Activated CD8-positive, alpha-beta T cell treated with anti-CD3 and anti-CD28 coated beads for 36 hours (primary cell): Measurements from ENCODE around the gene CHST8. TPM values are rescaled to one million over a fixed set of nuclear protein-coding genes. Genes with fewer than 3 reads are reported as not detected.

Experiments used
- ATAC-seq: fragments of 200-7000 bp; cut with Tn5 transposase; one replicate; pipeline ENCODE4 v1.10.0; 2021; ENCODE audit warnings: mild to moderate bottlenecking, moderate library complexity
- CTCF ChIA-PET: fragments of 350-600 bp; sonication (Branson Sonifier 250); formaldehyde crosslinking; loops from one replicate; lab custom pipeline; 2021; ENCODE audit warnings: antibody characterized with exemption; lab: Charles Lee
- POLR2A ChIA-PET: fragments of 350-600 bp; sonication (Branson Sonifier 250); formaldehyde crosslinking; loops from one replicate; lab custom pipeline; 2021; ENCODE audit warnings: antibody characterized with exemption; lab: Charles Lee
- DNase-seq: peaks from one replicate; pipeline ENCODE4 v3.0.0-alpha.2; 2020
- H3K27ac Mint-ChIP-seq: one replicate; pipeline ENCODE4 v1.8.0; 2021; ENCODE audit warnings: mild to moderate bottlenecking, mixed read lengths
- H3K27me3 Mint-ChIP-seq: one replicate; pipeline ENCODE4 v1.8.0; 2021; ENCODE audit warnings: mixed read lengths
- H3K36me3 Mint-ChIP-seq: one replicate; pipeline ENCODE4 v1.8.0; 2021; ENCODE audit warnings: low read depth, mixed read lengths
- H3K4me1 Mint-ChIP-seq: one replicate; pipeline ENCODE4 v1.8.0; 2021; ENCODE audit warnings: low read depth, mixed read lengths
- H3K4me3 Mint-ChIP-seq: one replicate; pipeline ENCODE4 v1.8.0; 2021; ENCODE audit warnings: mild to moderate bottlenecking, moderate library complexity, mixed read lengths
- H3K9me3 Mint-ChIP-seq: one replicate; pipeline ENCODE4 v1.8.0; 2021; ENCODE audit warnings: mixed read lengths
- CTCF ChIP-seq: fragments of 200-600 bp; IDR thresholded peaks from one replicate; pipeline ENCODE4 v1.8.0; 2022; ENCODE audit warnings: antibody characterized with exemption, mild to moderate bottlenecking
- intact Hi-C: fragments of 100-400 bp; cut with micrococcal nuclease; formaldehyde crosslinking; loops from one replicate; pipeline ENCODE4 v1.10.0; 2022
- total RNA-seq, 2 experiments: library from RNA; stranded (reverse); gene quantifications; one replicate each; pipeline ENCODE4 v1.2.3, GENCODE V29; 2021

The CHST8 gene
- total RNA-seq, 2 experiments from 2014 or later, result not detected

- ATAC-seq, result no peak
- H3K4me3 Mint-ChIP-seq, result no peak overlapping the region
- H3K27me3 Mint-ChIP-seq, result no peaks in the 10 kb centered on the region
- H3K36me3 Mint-ChIP-seq, result no peaks in the 10 kb centered on the region
- H3K27ac Mint-ChIP-seq, result no peak overlapping the region
- ChIA-PET POLR2A (no interaction called here), CTCF (no interaction called here)
- H3K9me3 Mint-ChIP-seq, result no peaks in the 10 kb centered on the region
- no peak for DNase-seq
- no peaks in the 10 kb centered on the region for H3K4me1 Mint-ChIP-seq
- no peak for TF ChIP-seq CTCF
- intact Hi-C loops, result no loop called here
These were observed 131.2 kb downstream of the CHST8 start for GRCh38 chr19:33752945-33753344.

DNA sequence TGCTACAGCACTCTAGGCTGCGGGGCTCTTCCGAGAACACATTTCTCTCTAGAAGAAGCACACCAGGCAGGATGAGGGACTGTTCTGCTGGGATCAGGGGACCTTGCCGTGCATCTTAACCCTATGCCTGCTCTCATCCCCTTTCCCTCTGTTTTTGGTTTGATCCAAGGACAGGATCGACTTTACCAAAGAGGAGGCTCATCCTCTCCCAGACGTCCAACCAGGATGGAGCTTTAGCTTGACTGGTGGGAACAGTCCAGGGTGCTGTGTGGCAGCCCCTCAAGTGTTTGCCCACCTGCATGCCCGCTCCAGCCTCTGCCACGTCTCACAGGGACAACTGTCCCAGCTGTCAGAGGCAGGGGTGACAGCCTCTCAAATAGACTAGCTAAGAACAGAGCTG is 132.6 kb downstream of the CHST8 start:
- Mint-ChIP-seq H3K4me3 (no peak overlapping the region), H3K36me3 (no peaks in the 10 kb centered on the region), H3K4me1 (no peaks in the 10 kb centered on the region), H3K27me3 (no peaks in the 10 kb centered on the region), H3K27ac (no peak overlapping the region), H3K9me3 (no peaks in the 10 kb centered on the region)
- TF ChIP-seq CTCF, result no peak
- CTCF ChIA-PET, result interaction anchor here (2.4 kb wide), 1 partner anchor 23 kb away, joined by 10 read pairs; no protein-coding TSS in a partner anchor
- POLR2A ChIA-PET, result no interaction called here
- intact Hi-C loops, result no loop called here
- no peak for ATAC-seq
- DNase-seq, result no peak

GRCh38 chr19:33755099-33756035 is 133.6 kb downstream of the CHST8 start:
- Mint-ChIP-seq H3K4me1 (no peaks in the 10 kb centered on the region), H3K4me3 (no peak overlapping the region), H3K9me3 (no peaks in the 10 kb centered on the region), H3K27me3 (no peaks in the 10 kb centered on the region), H3K36me3 (no peaks in the 10 kb centered on the region), H3K27ac (no peak overlapping the region)
- intact Hi-C loops, result no loop called here
- TF ChIP-seq CTCF, result no peak
- ATAC-seq, result no peak
- ChIA-PET CTCF (interaction anchor here (2.4 kb wide), 1 partner anchor 22 kb away, joined by 10 read pairs; no protein-coding TSS in a partner anchor), POLR2A (no interaction called here)
- DNase-seq, result no peak

DNA sequence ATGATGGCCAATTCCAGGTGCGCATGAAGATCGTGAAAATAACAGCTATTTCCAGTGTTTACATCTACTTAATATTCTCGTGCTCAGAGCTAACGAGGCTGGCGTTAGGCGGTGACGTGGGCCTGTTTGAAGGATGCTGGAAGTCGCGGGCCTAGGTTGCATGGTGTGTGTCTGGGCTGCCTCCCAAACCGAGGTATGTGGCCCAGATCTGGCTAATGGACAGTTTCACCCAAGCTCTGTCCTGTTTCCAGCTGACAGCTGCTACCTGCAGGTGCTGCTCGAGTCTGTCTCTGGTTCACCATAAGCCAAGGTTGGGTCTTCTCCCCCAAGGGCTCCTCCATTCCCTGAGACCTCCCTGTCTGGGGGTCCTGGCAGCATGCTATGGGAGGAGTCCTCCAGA is 134.4 kb downstream of the CHST8 start:
- Mint-ChIP-seq H3K9me3 (no peaks in the 10 kb centered on the region), H3K27ac (no peak overlapping the region), H3K4me1 (no peaks in the 10 kb centered on the region), H3K36me3 (no peaks in the 10 kb centered on the region), H3K27me3 (no peaks in the 10 kb centered on the region), H3K4me3 (no peak overlapping the region)
- intact Hi-C loops, result no loop called here
- DNase-seq (no peak), ATAC-seq (no peak)
- CTCF ChIA-PET, result interaction anchor here (2.4 kb wide), 1 partner anchor 22 kb away, joined by 10 read pairs; no protein-coding TSS in a partner anchor
- POLR2A ChIA-PET, result no interaction called here
- TF ChIP-seq CTCF, result no peak

- Mint-ChIP-seq H3K4me3 (no peak overlapping the region), H3K27ac (no peak overlapping the region), H3K36me3 (no peaks in the 10 kb centered on the region), H3K27me3 (no peaks in the 10 kb centered on the region), H3K4me1 (no peaks in the 10 kb centered on the region), H3K9me3 (no peaks in the 10 kb centered on the region)
- ChIA-PET POLR2A (interaction anchor here (0.6 kb wide), 1 partner anchor 22 kb away, joined by 3 read pairs; no protein-coding TSS in a partner anchor), CTCF (interaction anchor here (1.6 to 2.4 kb wide), 2 partner anchors 11 to 19 kb away, joined by 5 to 6 read pairs; no protein-coding TSS in a partner anchor)
- DNase-seq (no peak), ATAC-seq (no peak)
- TF ChIP-seq CTCF, result no peak
- intact Hi-C loops, result no loop called here
These were observed 136.8 kb downstream of the CHST8 start for GRCh38 chr19:33758541-33759013.
